ENCODE data around the gene LRBA.
"Not testable (repeated sequence)": the region's sequence is repeated elsewhere in the genome, so short reads cannot be mapped to it uniquely, and the experiment has no call there.

Gene LRBA

GRCh38 chr4:150662686-150663085, 352.4 kb downstream of the LRBA start:
- H3K27ac ChIP-seq, result no peak overlapping the region
- TF ChIP-seq CTCF (conservative IDR thresholded peaks at IDR 0.05), result no peak

- not testable (repeated sequence) for H3K27ac ChIP-seq
These were observed 353.5 kb downstream of the LRBA start for GRCh38 chr4:150661551-150661950.

GRCh38 chr4:150658258-150658657, 356.8 kb downstream of the LRBA start:
- not testable (repeated sequence) for H3K27ac ChIP-seq

GRCh38 chr4:150656891-150657290, 358.2 kb downstream of the LRBA start:
- TF ChIP-seq CTCF (conservative IDR thresholded peaks at IDR 0.05), result no peak
- H3K27ac ChIP-seq, result no peak overlapping the region

- no peak for TF ChIP-seq CTCF (conservative IDR thresholded peaks at IDR 0.05)
- H3K27ac ChIP-seq, result no peak overlapping the region
These were observed 364.3 kb downstream of the LRBA start for GRCh38 chr4:150650751-150651150.

GRCh38 chr4:150648123-150648522, 367.0 kb downstream of the LRBA start:
- no peak overlapping the region for H3K27ac ChIP-seq
- no peak for TF ChIP-seq CTCF (conservative IDR thresholded peaks at IDR 0.05)

- TF ChIP-seq CTCF (conservative IDR thresholded peaks at IDR 0.05), result no peak
- H3K27ac ChIP-seq, result no peak overlapping the region
These were observed 368.1 kb downstream of the LRBA start for GRCh38 chr4:150647008-150647407.

- no peak for TF ChIP-seq CTCF (conservative IDR thresholded peaks at IDR 0.05)
- no peak overlapping the region for H3K27ac ChIP-seq
These were observed 373.5 kb downstream of the LRBA start for GRCh38 chr4:150641612-150642011.

GRCh38 chr4:150632639-150633038, 382.4 kb downstream of the LRBA start:
- no peak for TF ChIP-seq CTCF (conservative IDR thresholded peaks at IDR 0.05)
- H3K27ac ChIP-seq, result no peak overlapping the region
